Stimulated activated effector memory CD8-positive, alpha-beta T cell treated with anti-CD3 and anti-CD28 coated beads, Interleukin-12 subunit alpha, Interleukin-12 subunit beta, amount 100 ng/mL, for 72 hours (primary cell): ENCODE data around the gene GPX5.

Experiments
- ATAC-seq: fragments of 150-1000 bp; cut with Tn5 transposase; 2 replicates; pipeline ENCODE4 v1.10.0; 2021
- DNase-seq, 2 donors: peaks; one replicate each; pipeline ENCODE4 v3.0.0; 2021 to 2022; ENCODE audit warnings: low spot score in 2 of 2
- H3K27ac Mint-ChIP-seq: one replicate; pipeline ENCODE4 v1.8.0; 2022; ENCODE audit warnings: mild to moderate bottlenecking, mixed read lengths
- H3K36me3 Mint-ChIP-seq: one replicate; pipeline ENCODE4 v1.8.0; 2022; ENCODE audit warnings: mild to moderate bottlenecking, mixed read lengths
- H3K4me1 Mint-ChIP-seq: one replicate; pipeline ENCODE4 v1.8.0; 2022; ENCODE audit warnings: mixed read lengths
- H3K4me3 Mint-ChIP-seq: one replicate; pipeline ENCODE4 v1.8.0; 2022; ENCODE audit warnings: mild to moderate bottlenecking, mixed read lengths
- H3K9me3 Mint-ChIP-seq: one replicate; pipeline ENCODE4 v1.8.0; 2022; ENCODE audit warnings: mixed read lengths

Gene GPX5

DNA sequence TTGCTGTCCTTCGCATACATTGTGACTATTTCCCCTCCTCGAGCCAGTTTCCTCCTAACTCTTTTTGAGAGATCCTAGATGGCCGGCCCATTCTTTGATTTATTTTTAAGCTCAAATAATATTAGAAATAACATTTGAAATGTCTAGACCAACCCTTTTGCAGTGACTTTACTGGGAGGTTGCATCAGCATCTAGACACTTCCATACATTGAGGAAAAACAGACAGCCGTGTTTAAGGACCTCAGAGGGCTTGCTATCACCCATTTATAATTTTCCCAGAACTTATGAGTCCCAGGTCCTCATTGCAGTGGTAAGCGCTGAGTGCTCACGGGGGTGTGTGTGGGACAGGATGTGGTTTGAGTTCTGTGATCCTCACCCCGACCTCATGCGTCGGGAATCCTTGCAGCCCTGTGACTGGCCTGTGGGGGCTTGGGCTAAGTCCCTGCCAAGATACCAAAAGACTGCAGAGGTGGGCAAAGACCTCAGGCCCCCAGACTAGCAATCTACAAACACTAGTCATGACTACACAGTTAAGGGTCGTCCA lies at the start of gene GPX5:
TSS of gene GPX5 (plus strand) at position 386 of the 544 bp plus-strand sequence. CDS start at position 519, 133 bp downstream.
- ATAC-seq (peak; percentile 39), DNase-seq (no peak)
- Mint-ChIP-seq H3K36me3 (no peaks in the 10 kb centered on the region), H3K9me3 (no peaks in the 10 kb centered on the region), H3K27ac (no peak within 1 kb of the TSS), H3K4me1 (no peaks in the 10 kb centered on the region), H3K4me3 (no peak within 1 kb of the TSS)

DNA sequence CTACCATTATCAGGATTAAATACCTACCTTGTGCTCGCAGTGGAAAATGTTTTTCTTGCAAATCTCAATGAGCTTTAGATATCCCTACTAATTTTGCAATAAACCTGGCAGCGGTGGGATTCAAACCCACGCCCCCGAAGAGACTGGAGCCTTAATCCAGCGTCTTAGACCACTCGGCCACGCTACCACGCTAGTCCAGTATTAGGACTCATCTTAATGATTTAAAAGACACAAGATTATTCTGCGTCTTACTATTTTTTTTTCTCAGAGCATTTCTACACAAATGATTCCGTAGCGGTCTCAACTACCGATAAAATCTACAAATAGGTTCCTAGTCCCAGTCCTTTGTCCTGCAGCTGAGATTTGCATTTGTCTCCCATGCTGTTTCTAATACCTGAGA lies 47.2 kb upstream of the GPX5 start:
- no peaks in the 10 kb centered on the region for H3K4me1 Mint-ChIP-seq
- H3K4me3 Mint-ChIP-seq: no peak overlapping the region
- ATAC-seq (no peak), DNase-seq (no peak)
- peaks cover 5% of the 10 kb centered on the region for H3K36me3 Mint-ChIP-seq
- H3K9me3 Mint-ChIP-seq: no peaks in the 10 kb centered on the region
- no peak overlapping the region for H3K27ac Mint-ChIP-seq

DNA sequence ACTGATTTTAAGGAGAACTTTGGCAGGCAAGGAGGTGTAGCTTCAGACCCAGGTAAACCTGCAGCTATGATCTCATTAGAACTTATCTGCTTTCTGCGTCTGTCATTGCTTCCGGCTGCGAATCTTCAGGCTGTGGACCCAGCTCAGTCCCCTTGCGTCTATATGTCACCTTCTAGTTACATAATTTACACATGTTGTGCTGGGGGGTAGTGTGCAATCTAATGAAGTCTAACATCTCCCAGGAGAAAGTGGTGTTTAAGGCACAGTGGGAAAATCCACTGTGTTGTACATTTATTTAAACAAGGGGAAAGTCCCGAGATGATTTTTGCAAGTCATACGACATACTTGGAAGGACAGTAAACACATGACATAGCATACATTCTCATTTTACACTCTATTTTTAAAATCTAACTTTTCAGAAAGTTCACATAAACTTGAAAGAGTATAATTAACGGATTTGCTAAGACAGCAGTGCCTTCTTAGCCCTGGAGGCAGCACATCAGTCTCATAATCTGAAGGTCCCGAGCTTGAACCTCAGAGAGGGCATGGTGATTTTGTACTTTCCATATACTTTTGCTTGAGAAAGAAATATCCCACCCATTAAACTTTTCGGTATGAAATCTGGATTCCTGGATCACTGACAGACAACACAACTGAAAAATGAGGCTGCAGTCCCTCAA lies 45.3 kb upstream of the GPX5 start:
- no peaks in the 10 kb centered on the region for H3K36me3 Mint-ChIP-seq
- H3K4me3 Mint-ChIP-seq: no peak overlapping the region
- H3K27ac Mint-ChIP-seq: no peak overlapping the region
- H3K4me1 Mint-ChIP-seq: no peaks in the 10 kb centered on the region
- no peaks in the 10 kb centered on the region for H3K9me3 Mint-ChIP-seq
- DNase-seq: no peak
- ATAC-seq: no peak

GRCh38 chr6:28485482-28485881 lies 40.2 kb upstream of the GPX5 start:
- ATAC-seq (no peak), DNase-seq (no peak)
- H3K4me3 Mint-ChIP-seq: no peak overlapping the region
- H3K9me3 Mint-ChIP-seq: no peaks in the 10 kb centered on the region
- H3K4me1 Mint-ChIP-seq: peaks cover 9% of the 10 kb centered on the region
- peaks cover 13% of the 10 kb centered on the region for H3K36me3 Mint-ChIP-seq
- no peak overlapping the region for H3K27ac Mint-ChIP-seq

GRCh38 chr6:28486533-28486932 lies 39.1 kb upstream of the GPX5 start:
- peaks cover 13% of the 10 kb centered on the region for H3K36me3 Mint-ChIP-seq
- H3K4me1 Mint-ChIP-seq: peaks cover 13% of the 10 kb centered on the region
- H3K9me3 Mint-ChIP-seq: no peaks in the 10 kb centered on the region
- ATAC-seq (no peak), DNase-seq (no peak)
- no peak overlapping the region for H3K27ac Mint-ChIP-seq
- H3K4me3 Mint-ChIP-seq: no peak overlapping the region

- DNase-seq: no peak
- Mint-ChIP-seq H3K4me1 (peaks cover 17% of the 10 kb centered on the region), H3K4me3 (no peak overlapping the region), H3K9me3 (no peaks in the 10 kb centered on the region), H3K36me3 (peaks cover 13% of the 10 kb centered on the region), H3K27ac (no peak overlapping the region)
- no peak for ATAC-seq
Measured at GRCh38 chr6:28486988-28487742, 38.5 kb upstream of the GPX5 start.

- DNase-seq (peak in 1 of 2 donors; percentile 52), ATAC-seq (no peak)
- peaks cover 17% of the 10 kb centered on the region for H3K4me1 Mint-ChIP-seq
- peak overlapping the region; percentile 67 for H3K4me3 Mint-ChIP-seq
- H3K9me3 Mint-ChIP-seq: no peaks in the 10 kb centered on the region
- peaks cover 13% of the 10 kb centered on the region for H3K36me3 Mint-ChIP-seq
- peak overlapping the region; percentile 84 for H3K27ac Mint-ChIP-seq
Measured at GRCh38 chr6:28488916-28489365, 36.7 kb upstream of the GPX5 start.

DNA sequence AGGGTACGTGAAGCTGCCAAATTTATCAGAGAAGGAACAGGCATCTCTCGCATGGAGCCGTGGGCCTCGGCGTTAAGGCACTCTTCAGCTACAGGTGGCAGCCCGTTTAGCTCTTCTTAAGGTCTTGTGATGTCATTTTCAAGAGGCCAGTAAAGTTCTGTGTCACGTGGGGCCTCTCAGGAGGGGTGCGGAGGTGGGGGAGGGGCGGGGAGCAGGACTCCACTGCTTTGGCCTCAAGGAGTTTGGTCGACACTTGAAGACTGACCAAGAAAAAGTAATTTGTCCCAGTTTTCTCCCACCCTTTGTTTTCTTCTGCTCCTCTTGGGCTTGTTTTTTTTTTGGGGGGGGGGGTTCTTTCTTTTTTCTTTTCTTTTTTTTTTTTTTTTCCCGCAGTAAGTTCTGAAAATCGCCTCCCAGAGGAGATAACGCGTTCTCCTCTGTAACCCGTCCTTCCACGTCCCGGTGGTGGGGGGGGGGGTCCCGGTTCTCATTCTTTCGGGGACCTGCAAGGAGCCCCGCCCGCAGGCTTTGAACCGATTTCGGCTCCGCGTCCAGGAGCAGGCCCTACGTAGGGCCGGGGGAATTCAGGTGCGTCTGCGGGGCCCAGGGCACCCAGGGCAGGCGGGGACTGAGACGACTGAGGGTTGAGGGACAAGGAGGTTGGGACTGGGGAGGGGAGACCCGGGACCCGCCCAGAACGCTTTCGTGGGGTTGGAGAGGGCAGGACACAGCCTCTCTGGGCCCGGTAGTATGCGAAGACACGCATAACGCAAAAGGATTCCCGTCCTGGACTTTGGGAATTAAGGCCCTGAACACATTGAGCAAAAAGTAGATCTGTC lies 36.1 kb upstream of the GPX5 start:
- DNase-seq (peak in 1 of 2 donors; percentile 53), ATAC-seq (peak; percentile 68)
- H3K36me3 Mint-ChIP-seq: peaks cover 13% of the 10 kb centered on the region
- H3K4me1 Mint-ChIP-seq: peaks cover 17% of the 10 kb centered on the region
- H3K9me3 Mint-ChIP-seq: no peaks in the 10 kb centered on the region
- H3K27ac Mint-ChIP-seq: peak overlapping the region; percentile 84
- peak overlapping the region; percentile 67 for H3K4me3 Mint-ChIP-seq

DNA sequence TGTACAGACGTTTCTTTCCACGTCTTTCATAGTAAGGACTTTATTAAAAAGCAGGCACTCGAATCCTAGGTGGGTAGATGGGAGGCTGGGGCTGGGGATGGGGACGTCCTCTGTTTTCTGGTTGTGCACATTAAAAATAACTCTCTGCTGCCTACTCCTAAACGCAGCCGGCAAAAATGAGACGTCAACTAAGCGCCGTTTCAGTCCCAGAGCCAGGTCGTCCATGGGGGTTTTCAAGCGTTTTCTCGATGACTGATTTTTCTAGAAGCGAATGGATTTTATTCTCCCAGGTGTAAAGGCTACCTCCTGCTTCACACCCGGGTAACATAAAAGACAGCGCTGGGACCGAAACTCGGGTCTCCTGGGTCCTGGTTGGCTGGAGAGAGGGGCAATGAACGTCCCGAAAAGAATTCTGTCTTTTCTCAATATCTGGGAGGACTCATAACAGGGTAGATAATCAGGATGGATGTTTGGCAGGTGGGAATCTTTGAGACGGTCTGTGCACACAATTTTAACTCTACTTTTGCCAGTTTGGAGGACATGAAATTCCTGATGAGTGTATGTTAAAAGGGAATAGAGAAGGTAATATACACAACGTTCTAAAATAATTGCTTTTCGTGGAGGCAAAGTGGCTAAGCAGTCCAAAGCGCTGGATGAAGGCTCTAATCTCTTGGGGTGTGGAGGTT lies 35.3 kb upstream of the GPX5 start:
- Mint-ChIP-seq H3K4me3 (peak overlapping the region; percentile 67), H3K27ac (no peak overlapping the region), H3K9me3 (no peaks in the 10 kb centered on the region), H3K36me3 (peaks cover 13% of the 10 kb centered on the region), H3K4me1 (peaks cover 17% of the 10 kb centered on the region)
- DNase-seq: no peak
- peak; percentile 19 for ATAC-seq

DNA sequence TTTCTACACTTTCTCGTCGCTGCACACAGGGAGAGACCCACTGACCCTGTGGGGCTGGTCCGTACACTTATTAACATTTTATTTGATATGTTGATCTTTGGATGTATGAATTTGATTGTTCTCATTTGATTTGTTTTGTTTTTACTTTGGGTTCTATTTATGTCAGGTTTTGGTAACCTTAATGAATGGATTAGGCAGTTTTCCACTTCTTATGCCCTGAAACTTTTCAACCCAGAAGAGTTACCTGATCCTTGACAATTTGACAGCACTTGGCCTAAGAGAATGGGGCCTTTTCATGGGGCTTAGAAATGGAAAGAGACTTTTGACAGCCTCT lies 33.7 kb upstream of the GPX5 start:
- Mint-ChIP-seq H3K9me3 (no peaks in the 10 kb centered on the region), H3K4me3 (no peak overlapping the region), H3K27ac (no peak overlapping the region), H3K4me1 (peaks cover 17% of the 10 kb centered on the region), H3K36me3 (peaks cover 13% of the 10 kb centered on the region)
- no peak for DNase-seq
- ATAC-seq: no peak

GRCh38 chr6:28496099-28496779 lies 29.4 kb upstream of the GPX5 start:
- ATAC-seq (no peak), DNase-seq (no peak)
- H3K27ac Mint-ChIP-seq: no peak overlapping the region
- no peak overlapping the region for H3K4me3 Mint-ChIP-seq
- no peaks in the 10 kb centered on the region for H3K9me3 Mint-ChIP-seq
- H3K4me1 Mint-ChIP-seq: peaks cover 5% of the 10 kb centered on the region
- no peaks in the 10 kb centered on the region for H3K36me3 Mint-ChIP-seq

GRCh38 chr6:28497306-28497705 lies 28.4 kb upstream of the GPX5 start:
- Mint-ChIP-seq H3K9me3 (no peaks in the 10 kb centered on the region), H3K27ac (no peak overlapping the region), H3K4me3 (no peak overlapping the region), H3K4me1 (no peaks in the 10 kb centered on the region), H3K36me3 (no peaks in the 10 kb centered on the region)
- ATAC-seq: no peak
- DNase-seq: no peak

- no peak for DNase-seq
- Mint-ChIP-seq H3K9me3 (no peaks in the 10 kb centered on the region), H3K4me3 (no peak overlapping the region), H3K27ac (no peak overlapping the region), H3K36me3 (no peaks in the 10 kb centered on the region), H3K4me1 (no peaks in the 10 kb centered on the region)
- no peak for ATAC-seq
Measured at GRCh38 chr6:28497893-28498292, 27.8 kb upstream of the GPX5 start.

DNA sequence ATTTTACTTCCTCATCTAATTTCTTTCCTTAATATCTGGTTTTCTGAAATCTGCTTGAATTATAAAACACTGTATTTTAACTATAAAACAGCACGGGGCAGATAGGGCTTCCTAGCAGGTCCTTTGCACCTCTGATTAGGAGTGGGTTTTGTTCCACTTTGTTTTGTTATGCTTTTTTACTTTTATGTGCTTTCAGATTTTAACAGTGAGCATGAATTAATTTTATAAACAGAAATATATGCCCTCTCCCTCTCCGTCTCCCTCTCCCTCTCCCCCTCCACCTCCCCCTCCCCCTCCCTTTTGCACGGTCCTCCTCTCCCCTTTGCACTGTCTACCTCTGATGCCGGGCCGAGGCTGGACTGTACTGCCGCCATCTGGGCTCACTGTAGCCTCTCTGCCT lies 24.4 kb upstream of the GPX5 start:
- Mint-ChIP-seq H3K4me3 (no peak overlapping the region), H3K27ac (no peak overlapping the region), H3K4me1 (no peaks in the 10 kb centered on the region), H3K36me3 (no peaks in the 10 kb centered on the region), H3K9me3 (no peaks in the 10 kb centered on the region)
- no peak for DNase-seq
- no peak for ATAC-seq
